Smooth muscle cell of the pulmonary artery (primary cell): ENCODE measurements around the gene AREG. TPM values are rescaled to one million over a fixed set of nuclear protein-coding genes. Genes with fewer than 3 reads are reported as not detected.

Source experiments
- total RNA-seq: library from RNA; depleted of rRNA; stranded (reverse); fragments of >200 nt; gene quantifications from 2 replicates; pipeline ENCODE4 v1.2.3, GENCODE V29; 2014

AREG gene
- 0.30 and 3.5 TPM in 2 replicates for total RNA-seq

DNA sequence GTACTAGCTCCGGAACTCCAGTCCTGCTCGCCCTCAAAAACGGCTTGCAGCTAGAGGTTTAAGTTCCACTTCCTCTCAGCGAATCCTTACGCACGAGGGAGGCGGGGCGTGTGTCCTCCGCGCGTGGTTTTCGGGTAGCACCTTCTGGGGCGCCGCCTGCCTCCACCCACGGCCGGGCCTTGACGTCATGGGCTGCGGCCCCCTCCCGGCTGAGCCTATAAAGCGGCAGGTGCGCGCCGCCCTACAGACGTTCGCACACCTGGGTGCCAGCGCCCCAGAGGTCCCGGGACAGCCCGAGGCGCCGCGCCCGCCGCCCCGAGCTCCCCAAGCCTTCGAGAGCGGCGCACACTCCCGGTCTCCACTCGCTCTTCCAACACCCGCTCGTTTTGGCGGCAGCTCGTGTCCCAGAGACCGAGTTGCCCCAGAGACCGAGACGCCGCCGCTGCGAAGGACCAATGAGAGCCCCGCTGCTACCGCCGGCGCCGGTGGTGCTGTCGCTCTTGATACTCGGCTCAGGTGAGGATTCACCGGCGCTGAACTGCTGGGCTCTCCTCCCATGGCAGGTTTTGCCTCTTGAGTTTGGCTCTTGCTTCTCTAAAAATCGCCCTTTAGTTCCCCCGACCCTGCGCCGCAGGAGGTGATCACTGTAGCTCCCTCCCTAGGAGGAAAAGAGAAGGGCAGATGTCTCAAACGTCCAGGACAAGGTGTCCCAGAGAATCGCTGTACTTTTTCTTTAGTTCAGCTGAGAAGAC is at the start of gene AREG:
Gene AREG (plus strand): TSS at position 246 of the 752 bp plus-strand sequence. CDS start 210 bp downstream, at position 456.

Other genes starting within 250 kb of the AREG start
- 28.4 and 92.6 TPM in 2 replicates for gene EPGN, start 136.7 kb upstream of the AREG start, total RNA-seq
- 0.23 and 7.9 TPM in 2 replicates for gene EREG, start 80.0 kb upstream of the AREG start, total RNA-seq